Activated naive CD4-positive, alpha-beta T cell treated with anti-CD3 and anti-CD28 coated beads, Interleukin-2, amount 50 U/mL, for 72 hours (primary cell): ENCODE measurements around the gene ARMC3. TPM values are rescaled to one million over a fixed set of nuclear protein-coding genes. Genes with fewer than 3 reads are reported as not detected.
"Not testable (repeated sequence)": the region's sequence is repeated elsewhere in the genome, so short reads cannot be mapped to it uniquely, and the experiment has no call there.

Source experiments
- ATAC-seq, 2 donors: fragments of 150-1000 bp; cut with Tn5 transposase; 2 replicates each; pipeline ENCODE4 v1.10.0; 2021; ENCODE audit warnings: mild to moderate bottlenecking in 2 of 2, moderate library complexity in 2 of 2
- DNase-seq, 2 donors: peaks; one replicate each; pipeline ENCODE4 v3.0.0; 2021 to 2022; ENCODE audit warnings: low spot score in 2 of 2
- H3K27ac Mint-ChIP-seq, 2 donors: one replicate each; pipeline ENCODE4 v1.8.0; 2022; ENCODE audit warnings: mild to moderate bottlenecking in 2 of 2, mixed read lengths in 2 of 2
- H3K36me3 Mint-ChIP-seq, 2 donors: one replicate each; pipeline ENCODE4 v1.8.0; 2022; ENCODE audit warnings: mixed read lengths in 2 of 2
- H3K9me3 Mint-ChIP-seq, 2 donors: one replicate each; pipeline ENCODE4 v1.8.0; 2022; ENCODE audit warnings: mixed read lengths in 2 of 2
- total RNA-seq, 2 donors: library from RNA; stranded (reverse); gene quantifications; one replicate each; pipeline ENCODE4 v1.2.3, GENCODE V29; 2022

The ARMC3 gene
- total RNA-seq, 2 donors from 2014 or later: not detected

DNA sequence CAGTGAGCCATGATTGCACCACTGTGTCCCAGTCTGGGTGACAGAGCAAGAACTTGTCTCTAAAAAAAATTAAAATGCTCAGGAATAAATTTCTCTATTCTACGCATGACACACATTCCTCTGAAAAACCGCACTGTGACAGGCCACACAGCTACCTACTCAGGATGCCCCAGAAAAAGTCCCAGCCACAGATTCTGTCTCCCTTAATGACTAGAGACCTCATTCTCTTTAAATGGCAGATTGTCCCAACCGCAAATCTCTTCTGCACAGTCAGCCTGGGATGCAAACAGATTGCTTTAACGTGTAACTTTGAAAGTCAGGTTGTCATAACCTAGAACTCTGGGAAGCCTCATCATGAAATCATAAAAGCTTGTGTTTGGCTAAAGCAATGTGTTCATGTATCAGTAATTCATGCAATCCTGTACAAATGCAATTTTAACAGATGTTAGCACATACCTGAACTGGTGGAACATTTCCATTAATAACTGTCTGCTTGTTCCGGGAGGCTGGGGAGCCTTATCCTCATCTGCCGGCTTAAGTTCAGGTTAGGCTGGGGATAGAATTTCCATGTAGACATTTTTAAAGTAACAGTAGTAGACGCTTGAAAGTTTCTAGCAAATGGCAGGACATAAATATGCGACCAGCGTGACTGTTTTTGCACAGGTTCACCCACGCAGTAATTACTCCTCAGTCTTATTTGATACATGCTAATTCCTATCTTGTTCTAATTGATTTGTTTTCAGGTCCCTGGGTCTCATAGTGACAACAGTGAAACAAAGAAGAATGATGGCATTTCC is 141.4 kb downstream of the ARMC3 start:
- Mint-ChIP-seq H3K36me3 (no peaks in the 10 kb centered on the region), H3K9me3 (no peaks in the 10 kb centered on the region), H3K27ac (no peak overlapping the region)
- ATAC-seq (no peak), DNase-seq (no peak)

DNA sequence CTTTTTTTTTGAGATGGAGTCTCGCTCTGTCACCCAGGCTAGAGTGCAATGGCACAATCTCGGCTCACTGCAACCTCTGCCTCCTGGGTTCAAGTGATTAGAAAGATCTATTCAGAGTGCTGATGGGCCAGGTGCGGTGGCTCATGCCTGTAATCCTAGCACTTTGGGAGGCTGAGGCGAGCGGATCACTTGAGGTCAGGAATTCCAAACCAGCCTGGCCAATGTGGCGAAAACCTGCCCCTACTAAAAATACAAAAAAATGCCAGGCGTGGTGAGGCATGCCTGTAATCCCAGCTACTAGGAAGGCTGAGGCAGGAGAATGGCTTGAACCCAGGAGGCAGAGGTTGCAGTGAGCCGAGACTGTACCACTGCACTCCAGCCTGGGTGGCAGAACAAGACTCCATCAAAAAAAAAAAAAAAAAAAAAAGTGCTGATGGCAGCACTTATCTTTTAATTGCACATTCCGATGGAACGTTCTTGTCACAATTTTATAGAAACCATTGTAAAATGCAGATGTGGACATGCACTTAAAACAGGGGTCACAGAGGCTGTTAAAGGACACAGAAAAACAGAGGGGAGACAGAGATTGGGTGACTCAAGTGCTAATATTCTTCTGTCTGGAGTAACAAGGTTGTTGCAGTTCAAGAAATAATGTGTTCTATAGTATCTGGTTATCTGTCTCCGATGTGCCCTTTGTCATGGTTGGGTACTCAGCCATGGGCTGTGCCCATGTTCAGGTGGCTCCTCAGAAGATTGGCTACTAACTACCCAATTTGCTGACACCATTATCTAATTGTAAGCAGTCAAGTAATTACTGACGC is 142.4 kb downstream of the ARMC3 start:
- not testable (repeated sequence) for H3K27ac Mint-ChIP-seq, H3K9me3 Mint-ChIP-seq, H3K36me3 Mint-ChIP-seq, ATAC-seq, DNase-seq

DNA sequence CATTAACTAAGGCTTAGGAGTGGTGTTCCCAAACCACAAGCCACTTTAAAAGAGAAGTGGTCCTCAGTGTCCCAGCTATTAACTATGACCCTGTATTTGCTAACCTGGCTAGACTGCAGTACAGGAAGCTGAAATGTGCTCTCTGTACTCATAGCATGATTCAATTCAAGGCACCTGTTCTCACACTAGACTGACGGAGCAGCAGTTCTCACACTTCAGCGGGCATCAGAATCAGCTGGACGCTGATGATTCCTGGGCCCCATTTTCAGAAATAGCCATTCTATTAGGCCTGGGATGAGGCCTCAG is 143.0 kb downstream of the ARMC3 start:
- Mint-ChIP-seq H3K36me3 (no peaks in the 10 kb centered on the region), H3K27ac (no peak overlapping the region), H3K9me3 (no peaks in the 10 kb centered on the region)
- ATAC-seq: no peak
- DNase-seq: no peak

DNA sequence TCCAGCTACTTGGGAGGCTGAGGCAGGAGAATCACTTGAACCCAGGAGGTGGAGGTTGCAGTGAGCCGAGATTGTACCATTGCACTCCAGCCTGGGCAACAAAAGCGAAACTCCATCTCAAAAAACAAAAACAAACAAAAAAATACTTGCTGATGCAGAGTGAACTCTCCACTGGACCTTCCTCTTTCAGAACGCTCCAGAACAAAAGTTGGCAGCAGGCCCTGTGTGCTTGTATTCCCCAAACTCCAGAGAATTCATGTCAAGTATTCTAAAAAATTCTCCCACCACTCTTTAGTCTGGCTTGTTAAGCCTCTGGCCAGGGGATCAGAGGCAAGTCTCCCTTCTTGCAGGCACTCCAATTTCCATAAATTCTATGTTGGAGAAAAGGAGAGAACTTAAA is 144.7 kb downstream of the ARMC3 start:
- not testable (repeated sequence) for DNase-seq, H3K27ac Mint-ChIP-seq, H3K9me3 Mint-ChIP-seq, ATAC-seq, H3K36me3 Mint-ChIP-seq

DNA sequence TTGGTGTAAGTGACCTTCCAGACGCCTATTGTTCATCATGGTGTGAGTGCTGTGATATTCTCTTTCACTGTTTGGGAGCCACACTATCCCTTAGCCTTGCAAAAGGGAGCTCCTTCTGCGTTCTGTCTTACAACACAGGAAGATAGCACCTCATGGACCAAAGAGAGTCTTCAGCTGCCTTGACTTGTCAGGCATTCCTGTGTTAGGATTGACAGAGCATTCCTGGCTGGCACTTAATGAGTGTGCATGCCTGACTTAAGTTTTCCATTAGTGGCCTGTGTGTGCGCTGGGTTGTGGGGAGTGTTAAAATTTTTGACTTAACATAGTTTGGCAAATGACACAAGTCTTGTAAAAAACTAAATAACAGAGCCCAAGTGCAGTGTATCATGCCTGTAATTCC is 145.7 kb downstream of the ARMC3 start:
- H3K36me3 Mint-ChIP-seq: no peaks in the 10 kb centered on the region
- ATAC-seq: no peak
- DNase-seq: no peak
- no peak overlapping the region for H3K27ac Mint-ChIP-seq
- no peaks in the 10 kb centered on the region for H3K9me3 Mint-ChIP-seq

DNA sequence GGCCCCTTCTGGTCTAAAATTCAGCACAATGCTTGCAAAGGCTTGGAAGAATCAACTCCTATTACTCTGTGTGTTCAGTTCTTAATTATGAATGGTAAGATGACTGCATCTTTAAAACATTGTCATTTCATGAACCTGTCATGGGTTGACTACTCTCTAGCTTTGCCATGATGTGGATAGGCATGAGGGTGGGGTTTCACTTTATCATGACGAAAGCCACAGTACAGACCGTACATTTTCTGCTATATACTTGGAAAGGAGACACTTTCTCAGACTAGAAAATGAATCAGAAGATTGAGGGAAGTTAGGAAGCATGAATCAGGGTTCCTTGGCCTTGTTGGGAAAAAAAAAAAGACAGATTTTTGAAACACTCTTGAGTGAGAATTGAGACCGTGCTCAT is 147.8 kb downstream of the ARMC3 start:
- ATAC-seq: peak in 1 of 2 donors; percentile 37
- H3K27ac Mint-ChIP-seq: no peak overlapping the region
- H3K36me3 Mint-ChIP-seq: no peaks in the 10 kb centered on the region
- no peak for DNase-seq
- no peaks in the 10 kb centered on the region for H3K9me3 Mint-ChIP-seq

DNA sequence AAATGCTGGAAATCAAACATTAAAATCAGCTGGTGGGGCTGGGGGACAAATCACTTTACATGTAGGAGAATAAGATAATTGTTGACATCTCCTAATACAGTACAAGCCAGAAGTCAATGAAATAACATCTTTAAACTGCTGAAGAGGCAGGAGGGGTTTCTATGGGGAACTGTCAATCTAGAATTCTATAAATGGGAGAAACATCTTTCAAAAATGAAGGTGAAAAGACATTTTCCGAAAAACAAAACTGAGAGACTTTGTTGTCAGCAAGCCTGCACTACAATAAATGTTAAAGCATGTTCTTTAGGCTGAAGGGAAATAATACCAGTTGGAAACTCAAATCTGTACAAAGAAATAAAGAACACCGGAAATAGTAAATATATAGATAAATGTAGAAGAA is 150.3 kb downstream of the ARMC3 start:
- Mint-ChIP-seq H3K9me3 (no peaks in the 10 kb centered on the region), H3K36me3 (no peaks in the 10 kb centered on the region), H3K27ac (no peak overlapping the region)
- ATAC-seq (no peak), DNase-seq (no peak)

DNA sequence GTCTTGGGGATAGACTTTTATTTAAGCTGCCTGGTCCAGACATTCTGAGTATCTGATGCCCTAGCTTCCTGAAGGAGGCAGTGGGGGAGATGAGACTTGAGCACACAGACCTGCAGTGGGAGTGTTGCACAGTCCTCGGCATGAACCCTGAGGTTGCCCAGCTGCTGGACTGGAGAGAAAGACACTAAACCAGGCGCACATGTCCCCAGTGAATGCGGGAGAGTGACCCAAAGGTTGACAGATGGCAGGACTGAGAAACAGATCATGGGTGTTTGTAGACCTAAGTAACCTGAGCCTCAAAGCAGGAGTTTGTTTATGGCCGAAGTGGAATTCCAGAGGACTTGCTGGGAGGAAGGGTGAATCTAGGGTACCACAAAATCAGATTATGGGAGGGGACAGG is 151.8 kb downstream of the ARMC3 start:
- DNase-seq (no peak), ATAC-seq (no peak)
- Mint-ChIP-seq H3K27ac (no peak overlapping the region), H3K9me3 (peaks cover 0 to 2% of the 10 kb centered on the region in 2 donors), H3K36me3 (no peaks in the 10 kb centered on the region)

DNA sequence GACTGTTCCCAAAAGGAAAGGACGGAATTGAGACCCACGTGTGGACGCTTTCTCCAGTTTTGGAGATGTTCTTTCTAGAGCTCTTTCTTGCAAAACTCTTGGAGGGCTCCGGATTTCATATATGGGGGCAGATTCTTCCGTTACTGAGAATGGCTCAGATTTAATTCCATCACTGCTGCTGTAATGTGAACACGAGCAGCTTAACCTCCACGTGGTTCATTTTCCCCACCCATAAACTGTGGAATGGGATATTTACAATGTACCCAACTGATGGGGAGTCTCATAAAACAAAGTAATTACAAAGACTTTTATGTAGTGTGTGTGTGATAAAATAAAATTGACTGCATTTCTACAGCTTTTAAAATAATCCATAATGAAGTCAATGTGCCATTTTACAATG is 152.4 kb downstream of the ARMC3 start:
- ATAC-seq: no peak
- Mint-ChIP-seq H3K36me3 (no peaks in the 10 kb centered on the region), H3K27ac (no peak overlapping the region), H3K9me3 (peaks cover 0 to 3% of the 10 kb centered on the region in 2 donors)
- DNase-seq: no peak

DNA sequence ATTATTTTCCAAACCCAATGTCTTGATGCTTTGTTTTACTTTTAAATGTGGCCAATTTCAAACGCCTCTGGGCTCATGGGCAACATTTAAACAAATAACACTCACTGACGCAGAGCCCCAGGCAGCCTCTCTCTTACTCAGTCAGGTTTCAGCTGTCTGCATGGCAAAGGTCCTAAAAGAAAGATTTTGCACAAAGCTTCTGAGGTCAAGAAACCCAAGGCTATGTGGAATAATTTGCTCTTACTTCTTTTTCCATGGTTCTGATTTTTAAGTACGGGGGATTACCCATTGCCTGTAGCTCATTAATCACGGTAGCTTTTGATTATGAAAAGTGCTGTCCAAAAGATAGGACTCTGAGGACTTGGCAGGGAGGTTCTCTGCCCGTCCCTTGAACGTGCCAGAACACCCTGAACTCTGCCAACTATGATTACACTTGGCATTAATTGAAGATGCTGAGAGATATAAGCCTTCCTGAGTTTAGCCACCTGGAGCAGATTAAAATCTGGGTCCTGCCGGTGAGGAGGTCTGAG is 153.4 kb downstream of the ARMC3 start:
- H3K9me3 Mint-ChIP-seq: peaks cover 0 to 3% of the 10 kb centered on the region in 2 donors
- ATAC-seq: no peak
- no peaks in the 10 kb centered on the region for H3K36me3 Mint-ChIP-seq
- no peak for DNase-seq
- H3K27ac Mint-ChIP-seq: no peak overlapping the region

DNA sequence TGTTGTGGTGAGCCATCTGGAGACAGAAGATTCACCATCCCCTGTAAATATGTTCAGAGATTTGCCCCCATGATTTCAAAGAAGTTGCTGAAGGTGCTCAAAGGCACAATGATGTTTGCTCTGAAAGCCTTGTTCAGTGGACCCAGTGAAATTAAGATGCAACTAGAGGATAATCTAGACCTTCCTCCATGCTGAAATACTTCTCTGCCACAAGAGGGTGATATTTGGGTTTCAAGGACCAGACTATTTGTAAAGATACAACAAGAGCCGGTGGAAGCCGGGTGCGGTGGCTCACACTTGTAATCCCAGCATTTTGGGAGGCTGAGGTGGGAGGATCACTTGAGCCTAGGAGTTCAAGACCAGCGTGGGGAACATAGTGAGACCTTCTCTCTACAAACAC is 154.0 kb downstream of the ARMC3 start:
- no peak for ATAC-seq
- H3K36me3 Mint-ChIP-seq: no peaks in the 10 kb centered on the region
- peaks cover 0 to 3% of the 10 kb centered on the region in 2 donors for H3K9me3 Mint-ChIP-seq
- no peak for DNase-seq
- no peak overlapping the region for H3K27ac Mint-ChIP-seq

Other genes with a start within 250 kb of the ARMC3 start
- 100 to 1,000 TPM in 1 of 2 donors, 10 to 100 TPM in 1; 87.7 to 137 TPM for gene PIP4K2A, start 213.5 kb upstream of the ARMC3 start, total RNA-seq
- gene MSRB2, start 167.5 kb downstream of the ARMC3 start, total RNA-seq: 10 to 100 TPM in 1 of 2 donors, 1 to 10 TPM in 1; 4.5 to 16.8 TPM